Activated T-helper 2 cell treated with anti-CD3 and anti-CD28 coated beads, Interferon-gamma antibody, Interleukin-2, Interleukin-4, amounts not matched to agents 10 μg/mL and 5 μg/mL and 100 μg/mL, durations not matched to agents 14 hours and 24 hours and 36 hours (primary cell): ENCODE measurements around the gene ARG1. TPM values are rescaled to one million over a fixed set of nuclear protein-coding genes. Genes with fewer than 3 reads are reported as not detected.
A peak's percentile ranks its signal among the peaks of the same experiment; 100 is the strongest.

Experiments used
- DNase-seq: peaks from one replicate; pipeline ENCODE4 v3.0.0; 2021; ENCODE audit warnings: low spot score
- H3K27ac Mint-ChIP-seq: one replicate; pipeline ENCODE4 v1.8.0; 2021; ENCODE audit warnings: mixed read lengths
- H3K27me3 Mint-ChIP-seq: one replicate; pipeline ENCODE4 v1.8.0; 2021; ENCODE audit warnings: low read depth, mixed read lengths
- H3K36me3 Mint-ChIP-seq: one replicate; pipeline ENCODE4 v1.8.0; 2021; ENCODE audit warnings: low read depth, mixed read lengths
- H3K4me1 Mint-ChIP-seq: one replicate; pipeline ENCODE4 v1.8.0; 2021; ENCODE audit warnings: low read depth, mixed read lengths
- H3K4me3 Mint-ChIP-seq: one replicate; pipeline ENCODE4 v1.8.0; 2021; ENCODE audit warnings: low read depth, mild to moderate bottlenecking, moderate library complexity, mixed read lengths
- H3K9me3 Mint-ChIP-seq: one replicate; pipeline ENCODE4 v1.8.0; 2021; ENCODE audit warnings: mixed read lengths
- intact Hi-C: fragments of 100-400 bp; cut with micrococcal nuclease; formaldehyde crosslinking; loops from one replicate; pipeline ENCODE4 v1.15.1; 2023
- total RNA-seq: library from RNA; stranded (reverse); gene quantifications from 2 replicates; pipeline ENCODE4 v1.2.3, GENCODE V29; 2022

ARG1 gene
- total RNA-seq, 1 donor from 2014 or later, result not detected

DNA sequence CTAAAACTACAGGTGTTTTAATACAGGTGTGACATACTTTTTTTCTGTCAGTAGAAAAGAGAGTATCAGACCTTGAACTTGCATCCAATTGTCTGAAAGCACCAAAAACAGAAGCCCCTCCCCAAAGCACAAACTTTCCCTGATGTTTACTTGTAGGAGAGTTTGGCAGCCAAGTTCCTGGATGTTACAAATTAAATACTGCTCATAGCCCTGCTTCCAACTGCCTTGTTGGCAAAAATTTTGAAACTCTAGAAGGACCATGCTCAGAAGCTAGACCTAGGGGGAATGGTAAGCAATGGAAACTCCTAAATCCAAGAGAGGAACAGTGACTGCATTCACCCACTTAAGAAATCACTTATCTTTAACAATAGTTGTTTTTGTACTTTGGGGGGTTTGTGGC lies 17.0 kb upstream of the ARG1 start:
- Mint-ChIP-seq H3K4me3 (no peak overlapping the region), H3K36me3 (no peaks in the 10 kb centered on the region), H3K27me3 (peaks cover 15% of the 10 kb centered on the region), H3K9me3 (no peaks in the 10 kb centered on the region), H3K27ac (no peak overlapping the region), H3K4me1 (no peaks in the 10 kb centered on the region)
- DNase-seq, result no peak
- intact Hi-C loops, result no loop called here

GRCh38 chr6:131558922-131559321 lies 14.1 kb upstream of the ARG1 start:
- H3K36me3 Mint-ChIP-seq, result no peaks in the 10 kb centered on the region
- intact Hi-C loops, result no loop called here
- no peak for DNase-seq
- peaks cover 9% of the 10 kb centered on the region for H3K27me3 Mint-ChIP-seq
- H3K27ac Mint-ChIP-seq, result no peak overlapping the region
- H3K4me1 Mint-ChIP-seq, result no peaks in the 10 kb centered on the region
- no peak overlapping the region for H3K4me3 Mint-ChIP-seq
- no peaks in the 10 kb centered on the region for H3K9me3 Mint-ChIP-seq

DNA sequence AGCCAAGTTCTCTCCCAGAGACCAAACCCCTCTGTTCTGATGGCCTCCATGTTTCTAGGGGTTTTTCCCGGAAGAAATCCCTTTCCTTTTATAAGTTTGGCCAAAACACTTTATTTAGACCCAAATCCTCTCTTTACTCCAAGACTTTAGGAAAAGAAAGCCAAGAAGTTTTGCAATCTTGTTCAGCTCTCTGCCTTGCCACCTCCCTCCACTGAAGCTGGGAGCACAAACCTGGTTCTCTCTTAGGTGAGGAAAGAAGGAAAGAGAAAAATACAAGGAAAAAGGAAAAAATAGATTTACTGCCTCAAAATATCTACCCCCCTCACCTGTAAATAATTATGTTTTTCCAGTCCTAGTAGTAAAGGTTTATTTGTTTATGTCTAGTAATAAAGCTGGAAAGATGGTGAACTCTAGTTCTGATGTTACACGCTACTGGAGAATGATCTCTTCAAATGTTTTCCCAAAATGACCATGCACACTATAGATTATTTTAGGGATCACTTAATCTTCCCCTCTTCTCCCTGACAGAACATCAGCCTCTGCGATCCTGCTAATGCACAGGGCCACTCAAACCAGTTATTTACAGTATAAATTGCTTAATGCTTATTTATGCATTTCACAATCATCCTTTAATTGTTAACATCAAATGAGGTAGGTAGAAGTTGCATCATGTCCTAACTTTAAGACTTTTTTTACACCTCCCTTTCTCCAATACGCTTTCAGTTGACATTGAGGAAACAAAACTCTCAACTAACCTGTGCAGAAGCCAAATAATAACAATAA lies 10.9 kb upstream of the ARG1 start:
- H3K9me3 Mint-ChIP-seq, result no peaks in the 10 kb centered on the region
- no peak overlapping the region for H3K4me3 Mint-ChIP-seq
- H3K27me3 Mint-ChIP-seq, result peaks cover 9% of the 10 kb centered on the region

GRCh38 chr6:131565056-131565455 lies 8.0 kb upstream of the ARG1 start:
- no peaks in the 10 kb centered on the region for H3K36me3 Mint-ChIP-seq
- no peak for DNase-seq

More for the DNA sequence above, 10.9 kb upstream of the ARG1 start:
- no peak overlapping the region for H3K27ac Mint-ChIP-seq
- no peaks in the 10 kb centered on the region for H3K36me3 Mint-ChIP-seq
- H3K4me1 Mint-ChIP-seq, result no peaks in the 10 kb centered on the region
- intact Hi-C loops, result no loop called here
- DNase-seq, result no peak

DNA sequence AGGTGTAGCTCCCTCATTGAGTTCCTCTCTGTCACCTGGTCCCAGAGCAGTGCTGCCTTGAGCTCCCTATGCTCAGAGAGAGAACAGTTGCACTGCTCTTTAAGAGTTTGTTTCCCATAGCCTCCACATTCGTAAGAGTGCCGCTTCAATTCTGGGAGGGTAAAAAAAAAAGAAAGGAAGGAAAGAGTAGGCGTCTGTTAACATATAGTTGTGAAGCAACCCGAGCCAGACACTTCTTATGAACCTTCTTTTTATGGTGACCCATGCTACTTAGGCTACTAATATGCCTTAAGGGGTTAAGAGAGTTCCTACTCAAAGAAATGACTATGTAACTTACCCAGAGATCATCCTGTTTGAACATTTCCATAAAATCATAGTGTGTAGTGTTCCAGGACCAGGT lies 4.3 kb upstream of the ARG1 start:
- Mint-ChIP-seq H3K27ac (no peak overlapping the region), H3K9me3 (no peaks in the 10 kb centered on the region), H3K4me1 (peaks cover 3% of the 10 kb centered on the region), H3K36me3 (peaks cover 11% of the 10 kb centered on the region), H3K4me3 (no peak overlapping the region), H3K27me3 (peaks cover 3% of the 10 kb centered on the region)
- DNase-seq, result no peak
- intact Hi-C loops, result no loop called here

More at GRCh38 chr6:131565056-131565455, 8.0 kb upstream of the ARG1 start:
- Mint-ChIP-seq H3K27me3 (peaks cover 6% of the 10 kb centered on the region), H3K9me3 (no peaks in the 10 kb centered on the region), H3K4me1 (peaks cover 3% of the 10 kb centered on the region), H3K4me3 (no peak overlapping the region), H3K27ac (no peak overlapping the region)
- intact Hi-C loops, result no loop called here

DNA sequence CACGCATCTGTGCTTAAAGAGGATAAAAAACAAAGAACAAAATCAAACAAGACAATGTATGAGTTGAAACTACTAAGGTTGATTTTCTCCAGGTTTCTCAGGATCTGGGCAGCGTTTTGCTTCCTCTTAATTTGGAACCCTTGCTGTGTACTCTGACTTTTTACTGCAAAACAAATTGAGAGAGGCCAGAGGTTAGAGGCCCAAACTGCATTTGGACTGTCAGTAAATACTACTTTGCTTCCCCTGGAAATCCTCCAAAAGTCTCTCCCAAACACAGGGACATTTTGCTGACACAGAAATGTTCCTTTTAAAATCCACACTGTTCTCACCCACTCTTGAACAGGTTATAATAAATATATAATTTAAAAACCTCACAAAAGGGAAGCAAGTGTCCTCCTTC lies 1.1 kb downstream of the ARG1 start:
- DNase-seq, result no peak
- intact Hi-C loops, result no loop called here
- H3K4me3 Mint-ChIP-seq, result no peak overlapping the region
- peaks cover 19% of the 10 kb centered on the region for H3K36me3 Mint-ChIP-seq
- no peaks in the 10 kb centered on the region for H3K4me1 Mint-ChIP-seq
- no peaks in the 10 kb centered on the region for H3K9me3 Mint-ChIP-seq
- no peaks in the 10 kb centered on the region for H3K27me3 Mint-ChIP-seq
- no peak overlapping the region for H3K27ac Mint-ChIP-seq

DNA sequence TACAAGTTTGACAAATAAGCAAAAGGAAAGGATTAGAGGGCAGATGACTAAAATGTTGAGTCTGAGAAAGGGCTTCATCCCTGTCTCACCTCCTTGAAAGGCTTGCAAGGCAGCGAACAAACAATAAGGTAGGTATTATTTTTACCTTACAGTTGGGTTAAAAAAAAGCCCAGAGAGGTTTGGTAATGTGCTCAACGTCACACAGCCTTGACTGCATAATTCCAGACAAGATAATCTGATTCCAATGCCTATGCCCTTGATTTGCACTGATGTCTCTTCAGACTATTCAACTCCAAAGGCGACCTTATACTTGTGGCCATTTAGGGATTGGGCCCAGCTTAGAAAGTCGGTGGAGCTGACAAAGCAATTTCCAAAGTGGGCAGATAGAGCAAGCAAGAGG lies 1.7 kb downstream of the ARG1 start:
- no peak overlapping the region for H3K27ac Mint-ChIP-seq
- no peaks in the 10 kb centered on the region for H3K9me3 Mint-ChIP-seq
- no peak for DNase-seq
- no peaks in the 10 kb centered on the region for H3K4me1 Mint-ChIP-seq
- H3K4me3 Mint-ChIP-seq, result no peak overlapping the region
- intact Hi-C loops, result no loop called here
- H3K27me3 Mint-ChIP-seq, result no peaks in the 10 kb centered on the region
- H3K36me3 Mint-ChIP-seq, result peaks cover 19% of the 10 kb centered on the region

DNA sequence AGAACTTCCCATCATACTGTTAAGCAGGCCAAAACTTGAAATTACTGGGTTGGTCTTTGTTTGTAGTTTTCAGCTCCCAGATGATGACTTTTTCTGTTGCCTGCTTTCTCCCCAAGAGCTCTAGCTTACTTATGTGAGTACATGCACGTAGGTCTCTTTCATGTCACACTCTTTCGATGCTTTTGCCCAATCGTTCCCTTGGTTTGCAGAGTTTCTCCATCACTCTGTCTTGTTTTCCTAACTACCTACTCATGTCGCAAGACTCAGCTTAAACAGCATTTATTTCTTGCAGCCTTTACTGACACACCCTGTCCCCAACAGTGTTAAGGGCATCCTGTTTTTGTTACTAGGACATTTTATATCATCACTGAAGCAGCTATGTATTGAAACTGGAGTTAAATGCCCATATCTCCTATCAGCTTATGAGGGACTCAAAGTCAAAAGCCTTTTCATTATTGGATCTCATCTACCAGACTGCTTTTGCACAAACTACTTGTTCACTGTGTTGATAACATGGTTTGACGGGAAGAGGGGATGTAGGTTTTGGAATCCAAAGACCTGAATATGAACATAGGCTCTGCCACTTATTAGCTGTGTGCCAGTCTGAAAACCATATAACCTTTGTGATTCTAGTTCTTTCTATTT lies 2.9 kb downstream of the ARG1 start:
- H3K36me3 Mint-ChIP-seq, result peaks cover 21% of the 10 kb centered on the region
- DNase-seq, result no peak
- H3K4me1 Mint-ChIP-seq, result no peaks in the 10 kb centered on the region
- H3K27me3 Mint-ChIP-seq, result no peaks in the 10 kb centered on the region
- no peak overlapping the region for H3K27ac Mint-ChIP-seq
- H3K4me3 Mint-ChIP-seq, result no peak overlapping the region
- no peaks in the 10 kb centered on the region for H3K9me3 Mint-ChIP-seq
- intact Hi-C loops, result no loop called here

- Mint-ChIP-seq H3K4me3 (no peak overlapping the region), H3K27me3 (no peaks in the 10 kb centered on the region), H3K27ac (no peak overlapping the region), H3K9me3 (no peaks in the 10 kb centered on the region), H3K36me3 (peaks cover 31% of the 10 kb centered on the region), H3K4me1 (no peaks in the 10 kb centered on the region)
- no peak for DNase-seq
- intact Hi-C loops, result no loop called here
Observed at GRCh38 chr6:131581523-131581922, 8.5 kb downstream of the ARG1 start.

GRCh38 chr6:131586543-131586942 lies 13.5 kb downstream of the ARG1 start:
- Mint-ChIP-seq H3K4me1 (peaks cover 3% of the 10 kb centered on the region), H3K4me3 (no peak overlapping the region)

GRCh38 chr6:131587909-131588308 lies 14.9 kb downstream of the ARG1 start:
- no peak overlapping the region for H3K4me3 Mint-ChIP-seq
- intact Hi-C loops, result no loop called here
- no peak for DNase-seq
- no peaks in the 10 kb centered on the region for H3K27me3 Mint-ChIP-seq
- H3K36me3 Mint-ChIP-seq, result peaks cover 57% of the 10 kb centered on the region
- no peak overlapping the region for H3K27ac Mint-ChIP-seq
- H3K9me3 Mint-ChIP-seq, result no peaks in the 10 kb centered on the region
- peaks cover 3% of the 10 kb centered on the region for H3K4me1 Mint-ChIP-seq

More at GRCh38 chr6:131586543-131586942, 13.5 kb downstream of the ARG1 start:
- Mint-ChIP-seq H3K36me3 (peaks cover 52% of the 10 kb centered on the region), H3K9me3 (no peaks in the 10 kb centered on the region), H3K27ac (no peak overlapping the region), H3K27me3 (no peaks in the 10 kb centered on the region)
- intact Hi-C loops, result no loop called here
- DNase-seq, result no peak

GRCh38 chr6:131588643-131589042 lies 15.6 kb downstream of the ARG1 start:
- H3K4me1 Mint-ChIP-seq, result peaks cover 3% of the 10 kb centered on the region
- intact Hi-C loops, result no loop called here
- H3K27ac Mint-ChIP-seq, result peak overlapping the region; percentile 31
- peaks cover 56% of the 10 kb centered on the region for H3K36me3 Mint-ChIP-seq
- H3K27me3 Mint-ChIP-seq, result no peaks in the 10 kb centered on the region
- H3K9me3 Mint-ChIP-seq, result no peaks in the 10 kb centered on the region
- H3K4me3 Mint-ChIP-seq, result no peak overlapping the region
- DNase-seq, result no peak

- DNase-seq, result no peak
- Mint-ChIP-seq H3K4me1 (peaks cover 3% of the 10 kb centered on the region), H3K27me3 (no peaks in the 10 kb centered on the region), H3K36me3 (peaks cover 70% of the 10 kb centered on the region), H3K4me3 (no peak overlapping the region), H3K27ac (no peak overlapping the region), H3K9me3 (no peaks in the 10 kb centered on the region)
- intact Hi-C loops, result no loop called here
Observed at GRCh38 chr6:131592935-131593334, 19.9 kb downstream of the ARG1 start.
